Fibroblast of skin of right biceps (primary cell): ENCODE results near the gene PLEKHF1.
"Not testable (repeated sequence)": the region's sequence is repeated elsewhere in the genome, so short reads cannot be mapped to it uniquely, and the experiment has no call there.

Source experiments
- DNase-seq: peaks from one replicate; pipeline ENCODE4 v3.0.0-alpha.2; 2013

PLEKHF1 gene, protein sequence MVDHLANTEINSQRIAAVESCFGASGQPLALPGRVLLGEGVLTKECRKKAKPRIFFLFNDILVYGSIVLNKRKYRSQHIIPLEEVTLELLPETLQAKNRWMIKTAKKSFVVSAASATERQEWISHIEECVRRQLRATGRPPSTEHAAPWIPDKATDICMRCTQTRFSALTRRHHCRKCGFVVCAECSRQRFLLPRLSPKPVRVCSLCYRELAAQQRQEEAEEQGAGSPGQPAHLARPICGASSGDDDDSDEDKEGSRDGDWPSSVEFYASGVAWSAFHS

DNA sequence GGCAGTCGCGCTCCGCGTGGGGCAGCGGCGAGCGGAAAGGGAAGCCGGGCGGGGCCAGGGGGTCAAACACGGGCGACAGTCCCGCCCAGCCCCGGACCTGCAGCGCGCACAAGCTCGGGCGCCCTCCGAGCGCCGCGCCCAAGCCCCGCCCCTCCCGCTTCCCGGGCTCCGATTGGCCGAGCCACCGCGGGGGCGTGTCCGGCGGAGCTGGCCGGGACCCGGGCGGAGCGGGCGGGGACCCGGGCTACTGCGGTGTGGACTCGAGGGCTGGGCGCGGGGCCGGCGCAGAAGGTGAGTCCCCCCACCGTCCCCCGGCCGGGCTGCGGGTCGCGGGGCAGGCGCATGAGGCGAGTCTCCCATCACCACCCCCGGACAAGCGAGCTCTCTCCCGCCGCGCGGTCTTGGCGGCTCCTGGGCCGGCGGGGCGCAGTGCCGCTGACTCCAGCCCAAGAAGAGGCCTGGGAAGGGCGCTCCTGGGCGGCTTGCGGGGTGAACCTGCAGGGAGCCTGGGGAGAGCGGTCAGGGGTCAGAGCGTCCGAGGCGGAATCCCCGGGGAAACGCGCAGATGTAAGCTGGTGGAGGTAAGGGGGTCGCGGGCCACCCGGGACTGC lies at the start of gene PLEKHF1:
Gene PLEKHF1, plus strand, starts transcription at position 247 of the 611 bp plus-strand sequence. CDS start 8,379 bp downstream, outside the sequence.
- peak; percentile 69 for DNase-seq

DNA sequence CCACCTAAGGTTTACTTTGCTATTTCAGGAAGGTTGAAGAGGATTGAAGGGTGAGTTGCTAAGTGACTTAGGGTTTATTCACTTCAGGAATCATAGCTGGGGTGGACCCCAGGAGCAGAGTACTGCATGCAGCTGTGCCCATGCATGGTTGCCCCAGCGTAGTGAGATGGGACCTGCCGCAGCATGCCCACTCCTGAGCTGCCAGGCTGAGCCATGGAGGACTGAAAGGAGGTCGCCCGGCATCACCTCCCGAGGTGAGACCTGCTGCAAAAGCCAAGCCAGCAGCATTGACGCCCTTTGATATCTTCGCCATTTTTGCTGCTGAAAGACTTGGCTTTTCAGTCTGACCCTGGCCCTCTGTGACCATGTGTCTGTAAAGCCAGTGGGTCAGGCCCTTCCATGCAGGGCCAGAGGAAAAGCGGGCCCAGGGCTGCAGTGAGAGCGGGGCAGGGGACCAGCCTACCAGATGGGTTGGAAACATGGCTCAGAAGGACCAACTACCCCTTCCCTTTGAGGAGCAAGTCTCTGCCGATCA lies 49.3 kb upstream of the PLEKHF1 start:
- no peak for DNase-seq

DNA sequence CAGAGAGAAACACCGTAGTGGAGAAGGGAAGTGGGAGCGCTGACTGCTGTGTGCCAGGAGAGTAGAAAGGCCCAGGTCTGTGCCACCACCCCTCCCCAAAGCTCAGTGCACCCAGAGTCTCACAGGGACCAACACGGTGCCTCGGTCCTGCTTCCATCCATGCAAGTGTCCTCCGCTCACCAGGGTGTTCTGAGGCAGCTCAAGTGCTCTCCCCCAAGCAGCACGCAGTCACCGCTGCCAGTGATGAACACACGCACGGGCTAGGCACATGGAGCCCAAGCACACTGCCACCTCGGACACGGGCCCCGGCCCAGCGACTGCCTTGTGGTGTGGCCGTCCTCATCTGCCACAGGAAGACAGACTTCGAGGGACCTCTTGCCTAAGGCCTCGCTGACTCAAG lies 48.7 kb upstream of the PLEKHF1 start:
- no peak for DNase-seq

DNA sequence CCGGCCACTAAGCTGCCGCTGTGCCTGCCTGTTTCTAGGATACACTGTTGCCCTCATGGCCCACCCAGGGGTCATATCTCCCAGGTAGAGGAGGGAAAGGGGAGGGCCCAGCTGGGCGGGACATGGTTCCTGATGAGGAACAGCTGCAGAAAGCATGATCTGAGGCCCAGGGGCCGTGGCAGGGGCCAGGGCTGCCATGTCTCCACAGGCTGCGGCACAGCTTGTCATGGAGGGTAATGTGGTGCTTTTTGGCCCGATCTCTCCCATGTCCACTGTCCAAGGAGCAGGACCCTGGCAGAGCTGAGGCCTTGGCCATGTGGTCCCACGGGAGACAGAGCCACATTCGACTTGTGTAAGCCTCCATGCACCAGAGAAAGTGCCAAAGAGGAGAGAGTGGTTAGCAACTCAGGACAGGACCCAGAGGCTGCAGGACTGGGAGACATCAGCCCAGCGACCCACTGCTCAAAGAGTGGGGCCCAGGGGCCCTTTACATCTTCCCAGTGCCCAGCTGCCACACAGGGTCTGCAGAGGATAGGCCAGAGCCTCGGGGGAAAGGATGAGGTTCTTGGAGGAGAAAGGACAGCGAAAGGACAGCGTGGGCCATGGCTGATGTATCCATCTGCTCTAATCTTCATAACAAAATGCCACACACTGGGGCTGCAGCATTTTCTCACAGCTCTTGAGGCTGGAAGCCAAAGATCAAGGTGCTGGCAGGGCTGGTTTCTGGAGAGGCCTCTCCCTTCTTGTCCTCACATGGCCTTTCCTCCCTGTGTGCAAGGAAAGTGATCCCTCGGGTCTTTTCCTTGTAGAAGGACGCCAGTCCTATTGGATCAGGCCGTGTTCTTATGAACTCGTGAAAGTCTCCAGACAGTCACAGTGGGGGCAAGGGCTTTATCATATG lies 47.6 kb upstream of the PLEKHF1 start:
- DNase-seq: no peak

DNA sequence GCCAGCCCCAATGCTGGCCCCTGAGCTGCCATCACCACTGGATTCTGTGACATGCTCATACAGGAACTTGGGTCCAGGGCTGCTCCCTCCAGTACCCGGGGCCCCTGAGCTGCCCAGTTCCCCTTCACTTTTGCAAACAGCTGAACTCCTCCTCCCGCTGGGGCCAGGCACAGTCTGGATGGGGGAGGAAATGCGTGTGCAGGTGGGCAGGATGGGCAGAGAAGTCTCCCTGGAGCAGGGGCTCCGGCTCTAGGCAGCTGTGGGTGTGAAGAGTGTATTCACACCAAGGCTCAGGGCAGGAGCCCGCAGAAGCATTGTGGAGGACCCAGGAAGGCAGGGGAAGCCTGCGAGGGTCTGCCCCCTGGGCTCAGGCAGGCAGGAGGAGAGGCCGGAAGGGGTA lies 46.8 kb upstream of the PLEKHF1 start:
- no peak for DNase-seq

DNA sequence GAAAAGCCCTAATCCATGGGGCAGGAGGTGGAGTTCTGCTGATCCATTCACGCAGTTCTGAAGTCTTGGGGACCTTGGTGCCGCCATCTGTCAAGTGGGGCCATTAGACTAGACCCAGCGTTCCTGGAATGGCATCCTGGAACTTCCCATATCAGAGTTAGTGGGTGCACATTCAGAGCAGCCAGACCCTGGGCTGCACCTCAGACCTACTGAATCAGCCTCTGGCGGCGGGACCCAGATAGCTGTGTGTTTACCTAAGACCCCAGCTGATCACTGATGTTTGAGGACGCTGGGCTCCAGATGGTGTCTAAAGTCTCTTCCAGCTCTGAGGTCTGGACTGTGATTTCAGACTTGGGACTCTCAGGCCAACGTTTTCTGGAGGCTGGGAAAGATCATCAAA lies 46.4 kb upstream of the PLEKHF1 start:
- DNase-seq: no peak

DNA sequence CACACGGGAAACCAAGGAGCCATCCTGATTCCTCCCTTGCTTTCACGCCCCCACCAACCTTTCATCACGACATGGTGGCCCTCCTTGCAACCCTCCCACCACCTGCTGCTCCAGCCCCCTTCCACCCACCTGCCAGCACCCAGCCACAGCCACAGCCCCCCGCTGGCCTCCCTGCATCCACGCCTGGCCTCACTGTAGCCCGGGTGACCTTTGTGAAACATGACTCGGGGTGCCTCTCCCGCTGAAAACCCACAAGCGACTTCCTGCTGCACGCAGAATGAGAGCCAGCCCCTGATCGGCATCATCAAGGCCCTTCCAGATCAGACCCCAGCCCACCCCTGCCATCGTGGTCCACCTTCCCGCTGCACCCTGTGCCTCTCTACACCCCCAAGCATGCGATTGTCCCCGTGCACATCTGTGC lies 44.3 kb upstream of the PLEKHF1 start:
- DNase-seq: no peak

DNA sequence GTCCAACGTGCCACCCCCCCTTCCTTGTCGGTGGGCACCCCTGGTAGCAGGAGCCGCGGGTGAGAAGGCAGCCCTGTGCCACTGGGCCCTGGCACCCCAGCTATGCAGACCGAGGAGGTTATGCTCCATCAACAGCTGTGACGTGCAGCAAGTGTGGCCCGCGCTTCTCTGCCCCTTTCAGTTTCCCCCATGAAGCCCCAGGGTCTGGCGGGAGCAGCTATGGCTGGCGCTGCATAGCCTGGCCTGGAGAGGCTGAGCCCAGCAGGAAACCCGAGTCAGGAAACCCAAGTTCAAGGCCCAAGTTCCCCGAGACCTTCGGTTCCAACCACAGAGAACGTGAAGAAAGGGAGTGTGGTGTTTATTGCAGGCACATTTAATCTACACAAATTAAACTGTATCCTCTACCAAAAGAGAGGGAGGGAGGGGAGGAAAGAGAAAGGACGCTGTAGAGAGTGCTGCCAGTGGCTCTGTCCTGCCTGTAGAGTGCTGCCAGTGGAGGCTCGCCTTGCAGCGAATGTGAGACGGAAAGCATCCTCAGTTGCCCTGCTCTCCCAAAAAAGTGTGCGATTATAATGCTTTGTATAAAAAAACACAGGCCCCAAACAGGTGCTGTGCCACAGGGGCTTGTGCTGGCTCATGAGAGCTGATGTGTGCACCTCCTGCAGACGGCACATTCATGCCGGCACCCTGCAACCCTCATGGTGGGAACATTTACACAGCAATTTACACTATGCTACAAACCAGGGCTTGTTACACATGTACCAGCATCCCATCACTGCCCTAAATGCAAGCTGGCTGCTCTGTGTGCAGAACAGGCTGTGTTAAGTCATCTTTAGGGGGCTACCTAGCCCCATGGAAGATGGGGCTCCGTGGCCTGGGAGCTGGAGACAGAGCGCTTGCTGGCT lies 42.8 kb upstream of the PLEKHF1 start:
- peak; percentile 4 for DNase-seq

DNA sequence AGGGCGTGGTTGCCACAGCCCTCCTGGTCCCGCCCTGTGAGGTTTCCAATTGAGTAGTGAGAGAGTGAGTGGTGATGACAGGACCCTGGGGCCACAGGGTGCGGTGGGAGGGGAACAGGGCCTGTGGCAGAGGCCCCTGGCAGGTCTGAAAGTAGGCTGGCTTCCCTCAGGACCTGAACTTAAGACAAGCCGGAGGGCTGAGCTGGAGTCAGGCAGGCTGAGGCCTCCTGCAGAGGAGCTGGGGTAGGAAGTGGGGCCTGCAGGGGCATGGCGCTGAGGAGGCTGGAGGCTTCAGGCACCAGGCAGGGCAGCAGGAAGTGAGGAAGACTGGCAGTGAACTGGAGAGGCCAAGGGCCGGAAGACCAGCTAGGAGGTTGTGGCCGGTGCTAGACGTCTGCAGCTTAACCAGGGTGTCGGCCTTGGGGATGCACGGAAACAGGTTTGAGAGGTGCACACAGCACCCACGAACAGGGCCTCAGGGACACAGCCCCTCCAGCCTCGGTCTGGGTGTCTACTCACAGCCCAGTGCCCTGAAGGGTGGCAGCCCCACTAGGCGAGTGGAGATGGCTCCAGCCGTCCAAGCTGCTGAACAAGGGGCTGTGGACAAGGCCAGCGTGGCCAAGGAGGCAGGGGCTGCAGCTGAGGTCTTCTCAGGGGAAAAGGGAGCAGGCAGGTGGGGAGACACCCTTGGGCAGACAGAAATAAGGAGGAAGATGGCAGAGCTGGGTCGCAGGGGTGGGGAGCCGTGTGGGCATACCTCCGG lies 41.4 kb upstream of the PLEKHF1 start:
- DNase-seq: no peak

DNA sequence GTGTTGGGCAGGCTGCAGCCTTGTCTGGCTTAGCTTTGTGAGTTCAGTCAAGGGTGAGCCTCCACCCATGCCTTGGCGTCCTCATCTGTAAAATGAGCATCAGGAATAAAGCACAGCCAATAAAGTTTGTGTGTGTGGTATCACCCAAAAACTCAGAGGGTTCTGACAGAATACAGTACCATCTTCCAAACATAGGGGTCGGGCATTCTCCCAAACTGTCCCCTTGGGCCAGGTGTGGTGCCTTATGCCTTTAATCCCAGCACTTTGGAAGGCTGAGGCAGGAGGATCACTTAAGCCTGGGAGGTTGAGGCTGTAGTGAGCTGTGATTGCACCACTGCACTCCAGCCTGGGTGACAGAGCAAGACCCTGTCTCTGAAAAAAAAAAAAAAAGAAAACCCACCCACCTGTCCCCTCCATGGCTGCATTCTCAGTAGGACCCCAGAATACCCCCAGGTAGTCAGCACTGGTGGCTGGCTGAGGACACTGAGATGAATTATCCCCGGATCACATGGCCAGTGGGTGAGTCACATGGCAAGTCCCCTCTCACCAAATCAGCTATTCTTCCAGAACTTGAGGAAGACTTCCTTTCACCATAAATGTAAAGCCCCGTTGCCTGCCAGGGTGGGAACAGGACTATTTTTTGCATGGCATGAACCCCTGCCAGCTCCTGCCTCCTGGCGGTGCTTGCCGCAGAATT lies 40.6 kb upstream of the PLEKHF1 start:
- peak; percentile 5 for DNase-seq

DNA sequence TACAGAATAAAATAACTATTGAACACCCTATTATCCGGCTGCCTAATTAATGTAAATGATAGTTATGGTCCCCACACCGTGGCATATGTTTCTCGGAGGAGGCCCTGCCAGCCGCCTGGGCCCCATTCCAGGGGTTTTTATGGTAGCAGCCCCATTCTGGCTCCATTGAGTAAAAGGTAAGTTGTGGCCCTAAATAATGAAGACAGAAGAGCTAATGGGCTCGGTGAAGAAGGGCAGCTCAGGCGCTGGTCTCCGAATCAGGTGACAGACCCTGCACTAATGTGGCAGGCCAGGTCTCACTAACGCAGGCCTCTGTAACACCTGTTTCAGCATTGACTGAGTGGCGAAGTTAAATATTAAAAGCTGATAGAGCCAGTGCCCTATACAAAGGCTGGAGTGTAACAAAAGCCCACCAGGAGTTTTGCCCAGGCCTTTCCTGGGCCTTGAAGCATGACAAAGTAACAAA lies 40.0 kb upstream of the PLEKHF1 start:
- no peak for DNase-seq

DNA sequence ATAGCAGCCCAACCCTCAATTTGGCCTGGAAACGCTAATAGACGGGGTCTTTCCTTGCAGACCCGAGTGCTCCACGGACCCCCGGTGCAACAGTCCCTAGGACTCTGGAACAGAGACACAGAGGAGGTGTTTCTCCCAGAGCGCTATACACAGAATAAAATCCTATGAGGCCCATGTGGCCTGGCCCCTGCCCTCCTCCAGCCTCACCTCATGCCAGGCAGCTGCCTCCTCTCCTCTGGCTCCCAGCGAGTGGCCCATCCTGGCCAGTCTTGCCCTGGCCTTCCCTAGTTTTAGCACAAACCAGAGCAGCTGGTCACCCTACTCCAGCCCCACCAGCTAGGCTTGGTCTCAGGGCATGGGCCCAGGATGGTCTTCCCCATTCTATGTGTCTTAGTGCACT lies 38.9 kb upstream of the PLEKHF1 start:
- no peak for DNase-seq

DNA sequence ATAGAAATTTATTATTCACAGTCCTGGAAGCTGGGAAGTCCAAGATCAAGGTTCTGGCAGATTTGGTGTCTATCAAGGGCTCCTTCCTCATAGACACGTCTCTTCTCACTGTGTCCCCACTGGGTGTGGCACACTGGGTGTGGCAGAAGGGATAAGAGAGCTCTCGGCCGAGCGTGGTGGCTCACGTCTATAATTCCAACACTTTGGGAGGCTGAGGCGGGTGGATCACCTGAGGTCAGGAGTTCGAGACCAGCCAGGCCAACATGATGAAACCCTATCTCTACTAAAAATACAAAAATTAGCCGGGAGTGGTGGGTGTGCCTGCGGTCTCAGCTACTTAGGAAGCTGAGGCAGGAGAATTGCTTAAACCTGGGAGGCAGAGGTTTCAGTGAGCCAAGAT lies 38.4 kb upstream of the PLEKHF1 start:
- DNase-seq: not testable (repeated sequence)

DNA sequence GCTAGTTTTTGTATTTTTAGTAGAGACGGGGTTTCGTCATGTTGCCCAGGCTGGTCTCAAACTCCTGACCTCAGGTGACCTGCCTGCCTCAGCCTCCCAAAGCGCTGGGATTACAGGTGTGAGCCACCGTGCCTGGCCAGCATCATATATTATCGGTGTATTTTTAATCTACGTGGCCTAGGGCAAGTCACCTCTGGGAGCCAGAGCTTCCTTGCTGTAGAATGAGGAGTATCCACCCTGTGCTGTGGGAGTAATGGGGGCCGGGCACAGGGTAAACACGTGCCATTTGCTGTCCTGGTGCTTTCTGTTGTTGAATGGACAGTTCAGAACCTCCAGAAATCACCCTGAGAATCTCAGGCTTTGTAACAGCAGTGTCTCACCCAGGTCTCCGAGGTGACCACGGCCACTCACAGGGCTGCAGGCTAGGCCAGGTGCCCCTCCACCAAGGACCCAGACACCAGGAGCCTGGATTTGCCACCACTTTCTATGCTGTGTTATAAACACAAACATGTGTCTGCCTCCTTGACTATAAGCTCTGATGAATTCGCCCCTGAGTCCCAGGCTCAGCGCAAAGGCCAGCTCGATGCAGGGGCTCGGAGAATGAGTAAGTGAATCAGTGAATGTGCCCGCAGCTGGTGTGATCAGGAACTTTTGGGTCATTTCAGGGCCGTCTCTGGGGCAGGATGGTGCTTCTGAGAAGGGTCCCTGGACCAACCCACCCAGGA lies 36.4 kb upstream of the PLEKHF1 start:
- no peak for DNase-seq

DNA sequence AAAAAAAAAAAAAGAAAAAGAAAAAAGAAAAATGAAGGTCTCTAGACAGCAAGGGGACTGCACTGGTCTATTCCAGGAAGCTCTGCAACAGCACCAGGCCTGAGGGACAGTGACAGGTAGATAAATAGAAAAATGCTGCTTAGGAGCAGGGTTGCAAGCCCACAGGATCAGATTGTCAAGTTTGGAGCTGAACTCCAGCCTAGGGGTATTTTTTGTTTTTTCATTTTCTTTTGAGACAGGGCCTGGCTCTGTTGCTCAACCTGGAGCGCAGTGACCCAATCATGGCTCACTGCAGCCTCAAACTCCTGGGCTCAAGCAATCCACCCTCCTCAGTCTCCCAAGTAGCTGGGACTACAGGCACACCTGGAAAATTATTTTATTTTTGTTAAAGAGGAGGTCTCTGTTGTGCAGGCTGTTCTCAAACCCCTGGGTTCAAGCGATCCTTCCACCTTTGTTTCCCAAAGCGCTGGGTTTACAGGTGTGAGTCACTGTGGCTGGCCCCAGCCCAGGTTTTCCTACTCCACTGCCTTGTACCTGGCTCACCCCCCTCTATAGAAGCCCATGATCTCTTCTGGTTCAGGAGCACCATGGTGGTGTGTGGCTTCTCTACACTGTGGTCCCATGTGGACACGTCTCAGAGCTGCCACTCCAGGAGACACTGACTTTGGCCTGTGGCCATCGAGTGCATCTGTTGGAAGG lies 35.3 kb upstream of the PLEKHF1 start:
- no peak for DNase-seq

DNA sequence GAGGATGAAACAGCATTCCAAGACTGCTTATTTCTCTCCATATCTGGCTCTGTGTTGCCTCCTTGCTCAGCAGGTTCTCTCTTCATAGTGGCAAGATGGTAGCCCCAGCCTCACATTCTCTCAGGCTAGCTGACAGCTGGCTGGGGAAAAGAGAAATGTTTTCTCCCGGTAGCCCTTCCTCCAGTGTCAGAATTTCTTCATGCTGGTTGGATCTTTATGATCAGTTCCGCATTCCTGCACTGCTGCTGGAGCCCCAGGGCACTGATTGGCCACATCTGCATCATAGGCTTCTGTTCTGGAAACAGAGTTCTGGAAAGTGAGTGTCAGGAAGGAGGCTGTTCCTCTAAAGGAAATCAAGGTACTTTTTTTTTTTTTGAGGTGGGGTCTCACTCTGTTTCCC lies 34.6 kb upstream of the PLEKHF1 start:
- peak; percentile 7 for DNase-seq

DNA sequence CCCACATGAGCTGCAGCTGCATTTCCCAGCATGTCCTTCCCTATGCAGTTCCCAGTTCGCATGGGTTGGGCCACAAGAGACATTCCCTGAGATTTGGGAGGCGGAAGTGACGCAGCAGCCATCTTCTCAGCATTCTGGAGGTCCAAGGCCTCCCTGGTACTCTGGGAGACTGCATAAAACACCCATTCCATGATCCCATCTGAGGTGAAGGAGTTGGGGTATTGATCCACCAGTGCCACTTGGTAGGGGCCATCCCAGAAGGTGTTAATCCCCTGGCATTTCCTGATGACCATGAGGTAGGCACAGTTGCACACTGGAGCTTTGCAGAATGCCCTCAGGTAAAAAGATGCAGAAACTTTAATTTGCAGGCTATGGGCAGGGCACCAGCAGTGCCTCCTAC lies 33.8 kb upstream of the PLEKHF1 start:
- no peak for DNase-seq

DNA sequence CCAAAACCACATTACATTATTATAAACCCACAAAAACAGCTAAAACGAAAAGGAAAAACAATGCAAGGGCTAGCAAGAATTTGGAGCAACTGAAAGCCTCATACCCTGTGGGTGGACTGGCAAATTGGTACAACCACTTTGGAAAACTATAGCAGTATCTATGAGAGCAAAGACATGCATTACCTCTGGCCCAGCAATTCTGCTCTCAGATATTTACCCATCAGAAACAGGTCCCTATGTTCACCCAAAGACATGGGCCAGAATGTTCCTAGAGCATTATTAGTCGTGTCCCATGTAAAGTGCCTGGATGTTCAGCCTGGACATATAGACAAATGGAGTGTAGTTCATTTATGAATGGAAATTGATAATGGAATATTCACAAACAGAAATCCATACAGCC lies 31.3 kb upstream of the PLEKHF1 start:
- no peak for DNase-seq

DNA sequence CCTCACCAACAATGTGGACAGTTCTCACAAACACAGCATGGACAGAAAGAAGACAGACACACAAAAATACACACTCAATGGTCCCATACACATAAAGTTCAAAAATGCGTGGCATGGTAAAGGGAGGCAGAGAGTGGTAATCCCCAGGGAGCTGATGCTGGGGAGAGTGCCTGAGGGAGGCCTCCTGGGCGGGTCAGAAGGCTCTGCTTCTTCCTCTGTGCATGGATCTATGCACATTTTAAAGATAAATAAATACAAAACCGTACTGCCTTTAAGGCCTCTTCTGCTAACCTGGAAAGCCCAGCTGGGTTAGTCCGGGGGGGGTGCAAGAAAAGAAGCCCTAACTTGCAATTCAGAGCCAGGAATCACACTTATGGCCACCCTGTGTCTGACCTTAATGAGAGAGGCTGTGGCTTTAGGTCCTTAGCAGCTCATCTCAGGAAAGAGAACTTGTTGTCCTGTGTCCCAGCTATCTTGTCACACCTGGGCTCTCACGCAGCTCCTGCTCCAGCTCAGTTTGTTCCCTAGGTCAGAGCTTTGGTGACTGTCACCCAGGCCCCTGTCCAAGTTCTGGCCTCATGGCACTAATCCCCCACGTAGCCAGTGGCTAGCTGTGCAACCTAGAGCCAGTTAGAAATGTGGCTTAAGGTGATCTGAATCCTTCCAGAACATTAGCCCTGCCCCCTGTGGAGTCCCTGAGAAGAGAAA lies 30.7 kb upstream of the PLEKHF1 start:
- DNase-seq: no peak
